Measurements from ENCODE around the gene ZHX3.
A peak's percentile ranks its signal among the peaks of the same experiment; 100 is the strongest.

GRCh38 chr20:41339957-41340326, 22.4 kb upstream of the ZHX3 start:
- TF ChIP-seq CTCF (IDR thresholded peaks at IDR 0.05; ENCODE audit: insufficient read depth, low read length) (peak; percentile 87), POLR2AphosphoS5 (IDR thresholded peaks at IDR 0.05; ENCODE audit: low read depth) (no peak), GABPA (IDR thresholded peaks at IDR 0.05; ENCODE audit: low read depth) (no peak), SPI1 (IDR thresholded peaks at IDR 0.05; ENCODE audit: borderline replicate concordance, low read depth) (no peak)
- TF ChIP-seq, protein P1, sequence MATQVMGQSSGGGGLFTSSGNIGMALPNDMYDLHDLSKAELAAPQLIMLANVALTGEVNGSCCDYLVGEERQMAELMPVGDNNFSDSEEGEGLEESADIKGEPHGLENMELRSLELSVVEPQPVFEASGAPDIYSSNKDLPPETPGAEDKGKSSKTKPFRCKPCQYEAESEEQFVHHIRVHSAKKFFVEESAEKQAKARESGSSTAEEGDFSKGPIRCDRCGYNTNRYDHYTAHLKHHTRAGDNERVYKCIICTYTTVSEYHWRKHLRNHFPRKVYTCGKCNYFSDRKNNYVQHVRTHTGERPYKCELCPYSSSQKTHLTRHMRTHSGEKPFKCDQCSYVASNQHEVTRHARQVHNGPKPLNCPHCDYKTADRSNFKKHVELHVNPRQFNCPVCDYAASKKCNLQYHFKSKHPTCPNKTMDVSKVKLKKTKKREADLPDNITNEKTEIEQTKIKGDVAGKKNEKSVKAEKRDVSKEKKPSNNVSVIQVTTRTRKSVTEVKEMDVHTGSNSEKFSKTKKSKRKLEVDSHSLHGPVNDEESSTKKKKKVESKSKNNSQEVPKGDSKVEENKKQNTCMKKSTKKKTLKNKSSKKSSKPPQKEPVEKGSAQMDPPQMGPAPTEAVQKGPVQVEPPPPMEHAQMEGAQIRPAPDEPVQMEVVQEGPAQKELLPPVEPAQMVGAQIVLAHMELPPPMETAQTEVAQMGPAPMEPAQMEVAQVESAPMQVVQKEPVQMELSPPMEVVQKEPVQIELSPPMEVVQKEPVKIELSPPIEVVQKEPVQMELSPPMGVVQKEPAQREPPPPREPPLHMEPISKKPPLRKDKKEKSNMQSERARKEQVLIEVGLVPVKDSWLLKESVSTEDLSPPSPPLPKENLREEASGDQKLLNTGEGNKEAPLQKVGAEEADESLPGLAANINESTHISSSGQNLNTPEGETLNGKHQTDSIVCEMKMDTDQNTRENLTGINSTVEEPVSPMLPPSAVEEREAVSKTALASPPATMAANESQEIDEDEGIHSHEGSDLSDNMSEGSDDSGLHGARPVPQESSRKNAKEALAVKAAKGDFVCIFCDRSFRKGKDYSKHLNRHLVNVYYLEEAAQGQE (IDR thresholded peaks at IDR 0.05; ENCODE audit: insufficient replicate concordance, low read depth), result no peak
